ENCODE data around the gene SH3PXD2B. TPM values are rescaled to one million over a fixed set of nuclear protein-coding genes. Genes with fewer than 3 reads are reported as not detected.

SH3PXD2B gene
- total RNA-seq, 1 donor = 46.7 TPM

- TF ChIP-seq, protein P1, sequence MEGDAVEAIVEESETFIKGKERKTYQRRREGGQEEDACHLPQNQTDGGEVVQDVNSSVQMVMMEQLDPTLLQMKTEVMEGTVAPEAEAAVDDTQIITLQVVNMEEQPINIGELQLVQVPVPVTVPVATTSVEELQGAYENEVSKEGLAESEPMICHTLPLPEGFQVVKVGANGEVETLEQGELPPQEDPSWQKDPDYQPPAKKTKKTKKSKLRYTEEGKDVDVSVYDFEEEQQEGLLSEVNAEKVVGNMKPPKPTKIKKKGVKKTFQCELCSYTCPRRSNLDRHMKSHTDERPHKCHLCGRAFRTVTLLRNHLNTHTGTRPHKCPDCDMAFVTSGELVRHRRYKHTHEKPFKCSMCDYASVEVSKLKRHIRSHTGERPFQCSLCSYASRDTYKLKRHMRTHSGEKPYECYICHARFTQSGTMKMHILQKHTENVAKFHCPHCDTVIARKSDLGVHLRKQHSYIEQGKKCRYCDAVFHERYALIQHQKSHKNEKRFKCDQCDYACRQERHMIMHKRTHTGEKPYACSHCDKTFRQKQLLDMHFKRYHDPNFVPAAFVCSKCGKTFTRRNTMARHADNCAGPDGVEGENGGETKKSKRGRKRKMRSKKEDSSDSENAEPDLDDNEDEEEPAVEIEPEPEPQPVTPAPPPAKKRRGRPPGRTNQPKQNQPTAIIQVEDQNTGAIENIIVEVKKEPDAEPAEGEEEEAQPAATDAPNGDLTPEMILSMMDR (IDR thresholded peaks at IDR 0.05; ENCODE audit: insufficient read depth, low read length) = no peak
- DNase-seq (ENCODE audit: low read depth) = no peak
These were observed 138.5 kb downstream of the SH3PXD2B start for GRCh38 chr5:172315587-172316493.

GRCh38 chr5:172313915-172314314, 140.4 kb downstream of the SH3PXD2B start:
- DNase-seq (ENCODE audit: low read depth) = no peak
- TF ChIP-seq, protein P1 (IDR thresholded peaks at IDR 0.05; ENCODE audit: insufficient read depth, low read length) = no peak
- H3K4me3 ChIP-seq (ENCODE audit: low read depth, low read length) = no peak overlapping the region

More at GRCh38 chr5:172315587-172316493, 138.5 kb downstream of the SH3PXD2B start:
- no peak overlapping the region for H3K4me3 ChIP-seq (ENCODE audit: low read depth, low read length)

- DNase-seq (ENCODE audit: low read depth) = no peak
- TF ChIP-seq, protein P1 (IDR thresholded peaks at IDR 0.05; ENCODE audit: insufficient read depth, low read length) = no peak
- no peak overlapping the region for H3K4me3 ChIP-seq (ENCODE audit: low read depth, low read length)
These were observed 142.0 kb downstream of the SH3PXD2B start for GRCh38 chr5:172312286-172312685.

GRCh38 chr5:172311605-172312004, 142.7 kb downstream of the SH3PXD2B start:
- no peak overlapping the region for H3K4me3 ChIP-seq (ENCODE audit: low read depth, low read length)
- peak; percentile 35 for DNase-seq (ENCODE audit: low read depth)
- TF ChIP-seq, protein P1 (IDR thresholded peaks at IDR 0.05; ENCODE audit: insufficient read depth, low read length) = no peak

DNA sequence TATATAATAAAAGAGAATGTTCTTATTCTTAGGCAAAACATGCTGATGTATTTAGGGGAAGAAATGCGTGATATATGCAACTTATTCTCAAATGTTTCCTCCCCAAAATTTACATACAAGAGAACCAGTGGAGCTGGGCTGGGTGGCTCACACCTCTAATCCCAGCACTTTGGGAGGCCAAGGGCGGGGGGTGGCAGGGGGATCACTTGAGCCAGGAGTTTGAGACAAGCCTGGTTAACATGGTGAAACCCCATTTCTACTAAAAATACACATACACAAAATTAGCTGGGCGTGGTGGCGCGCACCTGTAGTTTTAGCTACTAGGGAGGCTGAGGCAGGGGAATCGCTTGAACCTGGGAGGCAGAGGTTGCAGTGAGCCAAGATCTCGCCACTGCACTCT, 143.3 kb downstream of the SH3PXD2B start:
- no peak overlapping the region for H3K4me3 ChIP-seq (ENCODE audit: low read depth, low read length)
- no peak for DNase-seq (ENCODE audit: low read depth)
- TF ChIP-seq, protein P1 (IDR thresholded peaks at IDR 0.05; ENCODE audit: insufficient read depth, low read length) = no peak

GRCh38 chr5:172305380-172305779, 148.9 kb downstream of the SH3PXD2B start:
- TF ChIP-seq, protein P1 (IDR thresholded peaks at IDR 0.05; ENCODE audit: insufficient read depth, low read length) = no peak

More at GRCh38 chr5:172305380-172305779, 148.9 kb downstream of the SH3PXD2B start:
- no peak overlapping the region for H3K4me3 ChIP-seq (ENCODE audit: low read depth, low read length)
- no peak for DNase-seq (ENCODE audit: low read depth)
